T-helper 2 cell (primary cell): Measurements from ENCODE around the gene GLRX2.

Source experiments
- DNase-seq, 5 experiments: peaks; one replicate each; pipeline versions ENCODE4 v3.0.0 to v3.0.0-alpha.2; 2012 to 2022

Gene GLRX2

GRCh38 chr1:193111641-193112090, 6.5 kb upstream of the GLRX2 start:
- no peak for DNase-seq

GRCh38 chr1:193110864-193111263, 5.7 kb upstream of the GLRX2 start:
- DNase-seq: no peak

DNA sequence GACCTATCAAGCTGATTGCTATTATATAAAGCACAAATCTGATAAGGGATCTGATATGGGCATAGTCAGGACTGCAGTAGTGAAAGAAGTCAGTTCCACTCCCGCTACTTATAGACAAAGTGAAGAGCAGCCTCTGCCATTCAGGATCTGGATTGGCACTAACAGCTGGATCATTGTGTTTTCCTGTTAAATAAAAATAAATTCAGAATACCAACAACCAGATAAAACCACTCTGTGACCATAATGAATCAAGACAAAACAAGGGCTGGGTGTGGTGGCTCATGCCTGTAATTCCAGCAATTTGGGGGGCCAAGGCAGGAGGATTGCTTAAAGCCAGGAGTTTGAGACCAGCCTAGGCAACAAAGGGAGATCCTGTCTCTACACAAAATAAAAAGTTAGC, 5.0 kb upstream of the GLRX2 start:
- DNase-seq: no peak

DNA sequence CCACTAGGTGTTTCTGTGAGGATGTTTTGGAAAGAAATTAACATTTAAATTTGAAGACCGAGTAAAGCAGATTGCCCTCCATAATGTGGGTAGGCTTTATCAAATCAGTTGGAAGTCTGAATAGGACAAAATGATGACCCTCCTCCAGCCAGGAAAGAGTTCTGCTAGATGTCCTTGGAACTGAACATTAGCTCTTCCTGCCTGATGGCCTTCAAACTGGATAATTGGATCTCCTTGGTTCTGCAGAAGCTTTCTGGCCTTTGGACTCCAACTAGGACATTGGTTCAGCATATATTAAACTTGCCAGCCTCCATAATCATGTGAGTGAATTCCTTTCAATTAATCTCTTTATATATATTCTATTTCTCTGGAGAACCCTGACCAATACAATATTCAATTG, 4.4 kb upstream of the GLRX2 start:
- no peak for DNase-seq

DNA sequence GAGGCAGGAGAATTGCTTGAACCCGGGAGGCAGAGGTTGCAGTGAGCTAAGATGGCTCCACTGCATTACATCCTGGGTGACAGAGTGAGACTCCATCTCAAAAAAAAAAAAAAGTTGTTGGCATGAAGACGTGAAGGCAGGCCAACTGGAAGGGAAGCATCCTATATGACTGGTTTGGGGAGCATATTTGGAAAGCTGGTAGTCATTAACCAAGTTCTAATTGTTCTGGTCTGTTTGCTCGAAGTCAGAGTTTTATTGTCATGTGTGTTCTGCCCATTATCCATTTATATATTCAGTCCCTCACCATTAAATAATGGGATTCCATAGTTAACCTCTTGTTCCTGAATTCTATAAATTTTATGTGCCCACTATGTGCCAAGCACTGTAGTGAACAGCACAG, 3.3 kb upstream of the GLRX2 start:
- DNase-seq: no peak

- DNase-seq: no peak
Observed at GRCh38 chr1:193105821-193106177, 585 bp upstream of the GLRX2 start.

DNA sequence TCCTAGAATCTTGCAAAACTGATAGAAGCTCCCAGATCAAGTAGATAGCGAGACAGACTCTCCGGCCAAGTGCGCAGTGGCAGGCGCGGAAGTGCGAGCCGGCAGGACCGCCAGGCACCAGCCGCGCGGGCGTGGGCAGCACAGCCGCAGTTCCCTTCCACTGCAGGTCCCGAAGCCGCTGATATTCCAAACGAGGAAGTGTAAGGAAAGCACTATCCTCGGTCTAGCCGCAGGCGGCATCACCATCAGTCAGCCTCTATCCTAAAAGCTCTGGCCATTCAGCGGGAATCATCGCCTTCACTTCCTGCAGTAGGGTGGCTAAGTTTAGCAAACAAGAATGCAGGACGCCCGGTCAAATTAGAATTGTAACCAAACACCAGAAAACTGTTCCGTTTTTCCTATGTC, 710 bp downstream of the GLRX2 start:
- peak in 2 of 5 experiments; percentile 16 to 24 for DNase-seq

DNA sequence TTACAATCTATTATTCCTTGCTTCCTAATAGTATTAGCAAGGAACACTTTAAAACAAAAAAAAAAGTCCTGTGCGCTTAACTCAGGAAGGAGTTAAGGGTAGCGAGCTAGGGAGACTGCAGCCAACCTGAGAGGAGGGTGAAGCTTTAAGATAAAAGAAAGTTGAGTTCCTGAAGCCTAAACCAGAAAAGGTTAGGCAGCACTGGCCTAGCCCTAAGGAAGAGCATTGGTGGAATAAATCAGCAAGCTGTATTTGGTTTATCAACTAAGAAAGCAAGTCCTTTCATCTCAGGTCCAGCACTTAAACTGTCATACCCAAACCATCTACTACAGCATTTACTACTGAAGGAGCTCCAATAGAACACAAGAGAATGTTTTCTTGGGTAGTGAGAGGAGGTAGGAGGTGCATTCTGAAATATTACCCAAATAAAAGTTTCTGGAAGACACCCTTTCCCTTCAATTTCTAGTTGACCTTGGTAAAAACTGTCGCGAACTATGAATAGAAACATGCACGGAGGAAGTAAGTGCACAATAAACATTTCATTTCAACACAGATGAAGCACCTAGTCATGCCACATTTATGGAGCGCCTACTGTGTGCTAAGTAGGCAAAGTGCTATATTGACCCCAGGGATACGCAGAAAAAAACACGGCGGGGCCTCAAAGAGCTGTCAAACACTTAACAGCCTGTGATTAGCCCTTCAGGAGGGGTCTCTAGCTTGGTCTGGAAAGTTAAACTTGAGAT, 1.3 kb downstream of the GLRX2 start:
- peak in 1 of 5 experiments; percentile 10 for DNase-seq

- DNase-seq: no peak
Observed at GRCh38 chr1:193102662-193103061, 2.6 kb downstream of the GLRX2 start.

DNA sequence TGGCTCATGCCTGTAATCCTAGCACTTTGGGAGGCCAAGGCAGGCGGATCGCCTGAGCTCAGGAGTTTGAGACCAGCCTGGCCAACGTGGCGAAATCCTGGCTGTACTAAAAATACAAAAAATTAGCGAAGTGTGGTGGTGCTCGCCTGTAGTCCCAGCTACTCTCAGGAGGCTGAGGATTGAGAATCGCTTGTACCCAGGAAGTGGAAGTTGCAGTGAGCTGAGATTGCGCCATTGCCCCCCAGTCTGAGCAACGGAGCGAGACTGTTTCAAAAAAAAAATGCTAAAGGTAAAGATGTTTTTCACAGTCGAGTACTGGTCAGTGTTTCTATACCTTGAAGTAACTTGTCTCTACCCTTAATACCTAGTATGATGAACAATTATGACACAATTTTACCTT, 11.1 kb downstream of the GLRX2 start:
- DNase-seq: no peak

GRCh38 chr1:193090865-193091264, 14.3 kb downstream of the GLRX2 start:
- DNase-seq: no peak

- DNase-seq: no peak
Observed at GRCh38 chr1:193087893-193088292, 17.3 kb downstream of the GLRX2 start.

DNA sequence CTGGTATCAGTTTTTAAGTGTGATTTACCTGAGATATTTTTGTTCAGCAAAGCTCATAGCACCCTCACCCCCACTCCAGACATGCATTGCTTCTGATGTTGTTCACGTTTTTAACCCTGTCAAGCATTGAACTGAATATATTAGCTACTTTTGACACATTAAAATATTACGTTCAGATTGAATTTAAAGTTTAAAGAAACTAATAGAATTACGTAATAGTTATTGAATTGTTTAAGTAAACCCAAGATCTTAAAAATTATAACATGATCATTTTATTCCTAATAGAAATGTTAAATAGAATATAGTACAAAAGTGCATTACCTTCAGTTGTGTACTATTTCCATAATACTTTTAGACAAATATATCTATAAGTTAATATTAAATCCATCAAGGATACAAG, 18.9 kb downstream of the GLRX2 start:
- DNase-seq: no peak

GRCh38 chr1:193085263-193085662, 20.0 kb downstream of the GLRX2 start:
- no peak for DNase-seq

DNA sequence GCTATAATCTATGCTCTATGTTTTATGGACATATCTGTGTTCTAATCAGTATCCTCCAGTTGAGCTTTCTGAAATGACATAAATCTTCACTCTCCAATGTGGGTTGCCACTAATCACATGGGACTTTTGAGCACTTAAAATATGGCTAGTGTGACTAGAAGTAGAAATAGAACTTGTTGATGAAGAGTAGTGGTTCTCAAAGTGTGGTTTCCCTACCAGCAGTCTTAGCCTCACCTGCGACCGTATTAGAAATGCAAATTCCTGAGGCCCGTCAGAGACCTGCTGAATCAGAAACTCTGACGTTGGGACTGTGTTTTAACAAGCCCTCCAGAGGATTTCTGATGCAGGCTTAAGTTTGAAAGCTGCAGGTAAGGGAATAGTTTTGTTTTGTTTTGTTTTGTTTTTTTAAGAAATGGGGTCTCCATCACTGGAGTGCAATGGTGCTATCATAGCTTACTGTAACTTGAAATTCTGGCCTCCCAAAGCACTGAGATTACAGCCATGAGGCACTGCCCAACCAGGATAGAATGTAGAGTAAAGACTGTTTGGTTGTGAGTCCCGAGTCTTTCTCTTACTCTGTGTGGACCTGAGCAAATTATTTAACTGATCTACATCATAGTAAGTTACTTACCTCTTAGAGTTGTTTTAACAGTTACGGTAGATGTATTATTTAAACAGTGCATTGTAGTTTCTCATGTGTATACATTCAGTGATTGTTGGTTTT, 21.7 kb downstream of the GLRX2 start:
- DNase-seq: no peak

DNA sequence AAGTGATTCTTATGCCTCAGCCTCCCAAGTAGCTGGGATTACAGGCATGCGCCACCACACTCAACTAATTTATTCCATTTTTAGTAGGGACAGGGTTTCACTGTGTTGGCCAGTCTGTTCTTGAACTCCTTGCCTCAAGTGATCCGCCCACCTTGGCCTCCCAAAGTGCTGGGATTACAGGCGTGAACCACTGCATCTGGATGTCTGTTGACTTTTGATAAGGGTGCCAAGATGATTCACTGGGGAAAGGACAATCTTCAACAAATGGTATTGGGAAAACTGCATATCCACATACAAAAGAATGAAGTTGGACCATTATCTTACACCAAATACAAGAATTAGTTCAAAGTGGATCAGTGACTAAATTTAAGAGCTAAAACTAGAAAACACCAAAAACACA, 26.0 kb downstream of the GLRX2 start:
- DNase-seq: no peak

- no peak for DNase-seq
Observed at GRCh38 chr1:193077991-193078390, 27.2 kb downstream of the GLRX2 start.

GRCh38 chr1:193070942-193071341, 34.3 kb downstream of the GLRX2 start:
- peak in 1 of 5 experiments; percentile 58 for DNase-seq

GRCh38 chr1:193070386-193070753, 34.8 kb downstream of the GLRX2 start:
- DNase-seq: no peak

GRCh38 chr1:193069748-193070385, 35.3 kb downstream of the GLRX2 start:
- peak in 1 of 5 experiments; percentile 25 for DNase-seq

- no peak for DNase-seq
Observed at GRCh38 chr1:193068013-193068412, 37.2 kb downstream of the GLRX2 start.

- no peak for DNase-seq
Observed at GRCh38 chr1:193066606-193067005, 38.6 kb downstream of the GLRX2 start.

GRCh38 chr1:193065954-193066353, 39.3 kb downstream of the GLRX2 start:
- DNase-seq: no peak
